WTC11 (cell line): Measurements from ENCODE around the gene NCMAP.
"Not testable (repeated sequence)": the region's sequence is repeated elsewhere in the genome, so short reads cannot be mapped to it uniquely, and the experiment has no call there.

Experiments
- CTCF ChIP-seq: fragments of 200-600 bp; IDR thresholded peaks from 2 replicates; pipeline ENCODE4 v1.8.0; 2022; ENCODE audit warnings: antibody characterized with exemption
- ELF4 ChIP-seq: sonication (generic); formaldehyde crosslinking; IDR thresholded peaks from 2 replicates; pipeline ENCODE4 v1.8.1; 2022; ENCODE audit warnings: low read depth, mild to moderate bottlenecking, moderate library complexity, missing genetic modification reagents
- NFE2L1 ChIP-seq: sonication (generic); formaldehyde crosslinking; IDR thresholded peaks from 2 replicates; pipeline ENCODE4 v1.8.1; 2023; ENCODE audit warnings: missing genetic modification reagents
- NFYB ChIP-seq: sonication (generic); formaldehyde crosslinking; conservative IDR thresholded peaks from 2 replicates; pipeline ENCODE4 v1.8.0; 2022; ENCODE audit warnings: low read depth, missing genetic modification reagents
- NR3C1 ChIP-seq: sonication (generic); formaldehyde crosslinking; conservative IDR thresholded peaks from 2 replicates; pipeline ENCODE4 v1.8.1; 2023; ENCODE audit warnings: low read depth, mild to moderate bottlenecking, missing genetic modification reagents
- RELA ChIP-seq: sonication (generic); formaldehyde crosslinking; IDR thresholded peaks from 2 replicates; pipeline ENCODE4 v1.8.1; 2022; ENCODE audit warnings: missing genetic modification reagents, mild to moderate bottlenecking, borderline replicate concordance
- SP1 ChIP-seq: sonication (generic); formaldehyde crosslinking; conservative IDR thresholded peaks from 2 replicates; pipeline ENCODE4 v1.8.1; 2022; ENCODE audit warnings: missing genetic modification reagents
- TCF7 ChIP-seq: sonication (generic); formaldehyde crosslinking; IDR thresholded peaks from 2 replicates; pipeline ENCODE4 v1.8.0; 2022; ENCODE audit warnings: mild to moderate bottlenecking, low read depth, missing genetic modification reagents, moderate library complexity
- ZNF512 ChIP-seq: sonication (generic); formaldehyde crosslinking; IDR thresholded peaks from 2 replicates; pipeline ENCODE4 v1.8.1; 2022; ENCODE audit warnings: missing genetic modification reagents, borderline replicate concordance

GRCh38 chr1:24520282-24520681, 35.6 kb upstream of the NCMAP start:
- not testable (repeated sequence) for TF ChIP-seq CTCF; TCF7 (CRISPR knock-in tag); SP1; NFE2L1 (CRISPR knock-in tag); NFYB (CRISPR knock-in tag); RELA (CRISPR knock-in tag); NR3C1 (CRISPR knock-in tag); ZNF512; ELF4 (CRISPR knock-in tag)
